Stimulated activated naive CD4-positive, alpha-beta T cell treated with Interleukin-2 at 50 U/mL for 16 hours (primary cell): ENCODE measurements around the gene LRRC74B.

ENCODE experiments used
- DNase-seq: peaks from one replicate; lab custom pipeline; 2025; lab: John Stamatoyannopoulos, UW

LRRC74B gene

GRCh38 chr22:21014202-21014725 lies 31.5 kb upstream of the LRRC74B start:
- peak; percentile 85 for DNase-seq

- DNase-seq: no peak
These were observed 30.9 kb upstream of the LRRC74B start, which contains the start of gene P2RX6 for GRCh38 chr22:21014726-21015465. Gene P2RX6 (plus strand): TSS chr22:21015165. CDS start chr22:21015175, 10 bp downstream.

- DNase-seq: no peak
These were observed 30.2 kb upstream of the LRRC74B start for GRCh38 chr22:21015466-21016006.

DNA sequence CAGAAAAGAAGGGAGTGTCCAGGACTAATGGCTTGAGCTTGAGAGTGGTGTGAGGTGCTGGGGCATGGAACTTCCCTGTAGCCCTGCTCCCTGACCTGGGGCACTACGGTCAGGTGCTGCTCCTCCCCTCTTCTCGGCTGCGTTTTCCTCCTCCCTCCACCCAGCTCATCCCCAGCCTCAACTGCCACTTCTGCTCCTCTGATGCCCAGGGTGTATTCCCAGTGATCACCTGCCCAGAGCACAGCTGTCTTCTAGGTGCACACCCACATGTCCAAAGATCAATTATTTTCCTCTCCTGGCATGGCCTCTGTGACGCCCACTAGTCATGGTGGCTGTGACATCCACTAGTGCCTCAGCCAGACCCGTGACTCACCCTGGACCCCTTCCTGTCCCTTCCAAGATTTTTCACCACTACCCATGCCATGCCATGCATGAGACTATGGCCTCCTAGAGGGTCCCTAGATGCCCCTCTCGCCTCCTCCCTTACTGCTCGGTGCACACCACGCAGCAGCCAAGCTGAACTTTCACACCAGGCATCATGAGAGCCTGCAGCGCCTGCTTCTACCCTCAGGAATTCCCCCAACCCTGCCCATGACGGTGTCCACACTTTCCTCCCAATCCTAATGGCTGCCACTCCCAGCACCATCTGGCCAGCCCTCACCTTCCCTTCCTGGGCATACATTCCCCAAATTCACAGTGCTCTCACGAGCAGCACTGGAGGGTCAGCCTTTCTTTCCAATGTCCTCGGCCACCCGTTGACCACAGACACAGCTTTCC lies 28.9 kb upstream of the LRRC74B start:
- no peak for DNase-seq

DNA sequence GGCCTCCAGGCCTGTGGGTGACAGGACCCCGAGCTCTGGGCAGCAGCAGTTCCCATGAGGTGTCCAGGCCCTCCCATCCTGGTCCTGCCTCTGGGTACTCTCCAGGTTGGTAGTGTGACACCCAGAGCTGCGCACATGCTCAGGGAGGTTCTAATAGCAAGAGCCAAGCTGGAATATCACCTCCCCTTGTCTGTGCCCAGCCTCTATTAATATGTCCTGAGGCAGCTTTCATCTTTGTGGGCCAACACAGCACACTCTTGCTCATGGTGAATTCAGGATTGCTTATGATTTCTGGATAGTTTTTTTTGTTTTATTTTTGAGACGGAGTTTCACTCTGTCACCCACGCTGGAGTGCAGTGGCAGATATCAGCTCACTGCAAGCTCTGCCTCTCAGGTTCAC lies 27.4 kb upstream of the LRRC74B start:
- no peak for DNase-seq

DNA sequence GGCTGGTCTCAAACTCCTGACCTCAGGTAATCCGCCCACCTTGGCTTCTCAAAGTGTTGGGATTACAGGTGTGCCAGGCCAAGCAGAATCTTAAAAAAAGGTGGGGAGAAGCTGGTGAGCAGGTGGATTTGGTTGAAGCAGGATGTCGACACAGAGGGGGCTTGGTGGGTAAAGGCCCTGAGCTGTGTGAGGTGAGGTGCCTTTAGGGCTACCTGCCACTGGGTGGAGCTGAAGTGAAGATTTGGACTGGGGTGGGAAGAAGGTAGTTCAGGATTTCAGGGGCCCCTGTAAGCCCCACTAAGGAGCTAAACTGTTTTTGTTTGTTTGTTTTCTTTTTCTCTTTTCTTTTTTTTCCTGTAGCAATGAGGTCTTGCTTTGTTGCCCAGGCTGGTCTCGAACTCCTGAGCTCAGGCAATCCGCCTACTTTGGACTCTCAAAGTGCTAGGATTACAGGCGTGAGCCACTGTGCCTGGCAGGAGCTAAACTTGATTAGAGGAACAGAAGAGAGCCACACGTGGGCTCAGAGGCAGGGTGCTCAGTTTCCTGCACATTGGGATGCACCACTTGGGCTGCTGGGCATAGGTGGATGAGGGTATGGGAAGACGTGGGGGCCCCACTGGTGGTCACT lies 24.8 kb upstream of the LRRC74B start:
- DNase-seq: no peak

GRCh38 chr22:21022507-21022906 lies 23.2 kb upstream of the LRRC74B start:
- DNase-seq: no peak

GRCh38 chr22:21022955-21023614 lies 22.7 kb upstream of the LRRC74B start:
- DNase-seq: no peak

DNA sequence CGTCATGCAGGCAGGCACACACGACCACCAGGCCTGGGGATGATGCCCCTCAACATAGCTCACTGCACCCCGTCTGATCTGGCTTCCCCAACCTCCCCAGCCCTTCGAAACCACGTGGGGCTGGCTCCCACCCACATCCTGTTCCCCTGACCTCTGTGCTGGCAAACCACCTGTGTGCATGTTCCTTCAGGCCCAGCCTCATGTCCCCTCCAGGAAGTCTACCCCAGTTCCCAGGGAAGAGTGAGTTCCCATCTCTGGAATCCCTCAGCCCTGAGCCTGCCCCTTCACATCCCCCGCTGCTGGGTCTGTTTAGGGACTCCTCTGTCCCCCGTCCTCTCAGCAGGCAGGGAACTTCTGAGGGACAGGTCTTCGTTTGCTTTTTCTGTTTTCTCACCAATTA lies 20.5 kb upstream of the LRRC74B start:
- no peak for DNase-seq

- no peak for DNase-seq
These were observed 19.7 kb upstream of the LRRC74B start for GRCh38 chr22:21025763-21026755.

DNA sequence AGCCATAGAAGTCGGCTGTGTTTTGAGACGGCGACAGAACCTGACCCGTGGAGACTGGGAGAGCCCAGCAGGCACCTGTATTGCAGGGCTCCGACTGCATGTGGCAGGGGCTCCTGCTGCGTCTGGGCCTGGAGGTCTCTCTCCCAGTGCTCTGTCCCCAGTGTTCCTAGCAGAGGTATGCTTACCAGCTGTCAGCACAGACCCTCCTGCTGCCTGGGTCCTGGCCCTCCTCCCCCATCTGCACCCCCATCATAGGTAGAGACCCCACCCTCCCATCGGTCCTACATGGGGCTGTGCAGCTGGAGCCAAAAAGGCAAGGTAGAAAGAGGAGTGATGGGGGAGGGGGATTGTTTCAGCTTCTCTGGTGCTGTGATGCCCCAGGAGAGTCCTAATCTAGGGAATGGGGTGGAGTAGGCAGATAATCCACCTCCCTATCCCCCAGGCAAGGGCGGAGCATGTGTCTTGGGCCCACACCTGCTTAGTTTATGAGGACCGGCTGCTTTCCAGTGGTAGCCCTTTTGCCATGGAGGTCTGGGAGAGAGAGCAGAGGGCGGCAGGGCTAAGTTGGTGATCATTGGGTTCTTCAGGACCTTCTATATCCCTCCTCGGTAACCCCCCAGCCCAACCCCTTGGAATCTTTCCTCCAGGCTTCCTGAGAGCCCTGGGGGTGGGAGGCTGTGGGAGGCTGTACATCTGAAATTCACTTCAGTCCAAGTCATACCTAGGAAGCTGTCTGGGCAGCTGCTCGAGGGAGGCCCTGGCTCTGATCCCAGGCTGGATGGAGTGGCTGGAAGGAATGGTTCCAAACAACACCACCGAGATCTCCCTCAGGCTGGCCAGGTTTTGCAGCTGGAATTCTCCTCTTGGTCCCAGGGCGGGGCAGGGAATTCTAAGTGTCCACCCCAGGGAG lies 18.7 kb upstream of the LRRC74B start:
- no peak for DNase-seq

- DNase-seq: no peak
These were observed 17.2 kb upstream of the LRRC74B start for GRCh38 chr22:21028277-21029251.

GRCh38 chr22:21029486-21030025 lies 16.2 kb upstream of the LRRC74B start:
- no peak for DNase-seq

DNA sequence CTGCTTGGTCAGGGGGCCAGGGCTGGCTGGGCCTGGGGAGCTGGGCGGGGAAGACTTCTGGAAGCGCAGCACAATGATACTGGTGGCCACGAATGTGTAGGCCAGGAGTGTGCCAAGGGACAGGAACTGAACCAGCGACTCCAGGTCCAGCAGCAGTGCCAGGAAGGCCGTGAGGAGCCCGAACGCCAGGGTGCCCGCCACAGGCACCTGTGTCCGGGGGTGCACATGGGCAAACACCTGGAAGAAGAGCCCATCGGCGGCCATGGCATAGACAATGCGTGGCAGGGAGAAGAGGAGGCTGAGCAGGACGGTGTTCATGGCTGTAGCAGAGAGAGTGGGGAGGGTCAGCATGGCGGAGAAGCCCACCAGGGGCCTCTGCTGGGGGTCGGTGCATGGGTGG lies 15.7 kb upstream of the LRRC74B start:
- DNase-seq: no peak

- no peak for DNase-seq
These were observed 14.9 kb upstream of the LRRC74B start for GRCh38 chr22:21030621-21031544.

DNA sequence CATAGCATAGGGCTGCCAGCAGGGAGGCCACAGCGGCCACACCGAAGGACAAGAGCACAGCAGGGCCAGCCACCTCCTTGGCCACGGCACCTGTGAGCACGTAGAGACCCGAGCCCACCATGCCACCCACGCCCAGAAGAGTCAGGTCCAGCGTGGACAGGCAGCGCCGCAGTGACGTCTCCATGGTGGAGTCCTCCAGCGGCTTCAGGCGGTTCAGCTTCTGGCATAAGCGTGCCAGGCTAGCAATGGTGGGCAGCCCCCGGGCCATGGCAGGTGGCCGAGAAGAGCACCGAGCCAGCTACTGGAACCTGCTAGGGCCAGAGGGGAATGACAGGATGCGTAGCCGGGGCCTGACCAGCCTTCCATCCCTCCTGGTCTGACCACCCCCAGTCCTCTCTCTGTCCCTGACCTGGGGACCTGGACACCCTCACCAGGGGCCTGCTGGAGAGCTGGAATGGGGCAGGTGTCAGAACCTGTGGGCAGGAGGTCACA lies 14.2 kb upstream of the LRRC74B start:
- DNase-seq: no peak
